HepG2 (cell line): ENCODE measurements around the gene TAS1R3. TPM values are rescaled to one million over a fixed set of nuclear protein-coding genes. Genes with fewer than 3 reads are reported as not detected.

ENCODE experiments used
- BRD4 ChIP-seq: sonication (generic); formaldehyde crosslinking; IDR thresholded peaks from 2 replicates; pipeline ENCODE4 v1.4.0; 2020; ENCODE audit warnings: missing genetic modification reagents
- GATAD1 ChIP-seq: IDR thresholded peaks from 2 replicates; pipeline ENCODE4 v1.6.1; 2016; ENCODE audit warnings: missing genetic modification reagents, missing compliant biosample characterization
- HMGXB4 ChIP-seq, 2 experiments: sonication (generic) in 1 of 2; formaldehyde crosslinking in 1 of 2; IDR thresholded peaks; 2 replicates each; pipeline versions ENCODE4 v1.4.0 to v1.6.1; 2018 to 2020; ENCODE audit warnings: missing genetic modification reagents in 2 of 2, borderline replicate concordance in 1 of 2, low read depth in 1 of 2, mild to moderate bottlenecking in 1 of 2, missing biosample characterization in 1 of 2
- HOXA5 ChIP-seq: sonication (generic); formaldehyde crosslinking; IDR thresholded peaks from 2 replicates; pipeline ENCODE4 v1.4.0; 2020; ENCODE audit warnings: missing genetic modification reagents
- KDM2A ChIP-seq: sonication (generic); formaldehyde crosslinking; IDR thresholded peaks from 2 replicates; pipeline ENCODE4 v1.4.0; 2020; ENCODE audit warnings: low read depth, missing genetic modification reagents, borderline replicate concordance
- KDM6A ChIP-seq: IDR thresholded peaks from 2 replicates; pipeline ENCODE4 v1.6.1; 2016; ENCODE audit warnings: low read depth
- MLX ChIP-seq: IDR thresholded peaks from 2 replicates; pipeline ENCODE4 v1.6.1; 2016
- ZHX2 ChIP-seq, 2 experiments: sonication (generic) in 1 of 2; formaldehyde crosslinking in 1 of 2; IDR thresholded peaks; 2 replicates each; pipeline versions ENCODE4 v1.6.1 to v1.9.0; 2014 to 2022; ENCODE audit warnings: antibody characterized with exemption in 1 of 2, borderline replicate concordance in 1 of 2, inconsistent platforms in 1 of 2, low read depth in 1 of 2, missing genetic modification reagents in 1 of 2
- ZNF337 ChIP-seq: sonication (generic); formaldehyde crosslinking; IDR thresholded peaks from 2 replicates; pipeline ENCODE4 v1.5.1; 2020; ENCODE audit warnings: missing genetic modification reagents, low read depth, mild to moderate bottlenecking, borderline replicate concordance
- ZSCAN9 ChIP-seq: IDR thresholded peaks from 2 replicates; pipeline ENCODE4 v1.6.1; 2016; ENCODE audit warnings: borderline replicate concordance
- polyA plus RNA-seq, 8 experiments: library from polyadenylated mRNA; depleted of rRNA in 3 of 8; stranded (reverse) in 7 of 8; unstranded in 1 of 8; fragments of >200 nt; fragmentation: Illumina TruSeq in 4 of 8; extraction: Trizol in 4 of 8; gene quantifications; 2 replicates each; pipeline versions ENCODE4 v1.2.1 to v1.2.3, GENCODE V29; 2011 to 2016; ENCODE audit warnings: low read depth in 4 of 8, missing spikeins in 1 of 8, mixed read lengths in 1 of 8; ENCODE audit not compliant: insufficient read depth in 1 of 8
- total RNA-seq, 5 experiments: library from RNA; depleted of rRNA; stranded (reverse); fragments of >200 nt; fragmentation: Illumina TruSeq; extraction: Trizol; gene quantifications; 2 replicates each; pipeline ENCODE4 v1.2.3, GENCODE V29; 2016; ENCODE audit warnings: low read depth in 1 of 5
- TF ChIP-seq, protein P1 (sequence below): IDR thresholded peaks from 2 replicates; pipeline ENCODE4 v1.6.1; 2016; ENCODE audit warnings: low read depth, borderline replicate concordance
- TF ChIP-seq, protein P2 (sequence below): IDR thresholded peaks from 2 replicates; pipeline ENCODE4 v1.6.1; 2016; ENCODE audit warnings: mild to moderate bottlenecking

TAS1R3 gene
- total and polyA plus RNA-seq, 2 of the 13 experiments (the other 11 are each of a cell fraction or from before 2014, with no cell fraction given), result 0.13 to 0.15 TPM

DNA sequence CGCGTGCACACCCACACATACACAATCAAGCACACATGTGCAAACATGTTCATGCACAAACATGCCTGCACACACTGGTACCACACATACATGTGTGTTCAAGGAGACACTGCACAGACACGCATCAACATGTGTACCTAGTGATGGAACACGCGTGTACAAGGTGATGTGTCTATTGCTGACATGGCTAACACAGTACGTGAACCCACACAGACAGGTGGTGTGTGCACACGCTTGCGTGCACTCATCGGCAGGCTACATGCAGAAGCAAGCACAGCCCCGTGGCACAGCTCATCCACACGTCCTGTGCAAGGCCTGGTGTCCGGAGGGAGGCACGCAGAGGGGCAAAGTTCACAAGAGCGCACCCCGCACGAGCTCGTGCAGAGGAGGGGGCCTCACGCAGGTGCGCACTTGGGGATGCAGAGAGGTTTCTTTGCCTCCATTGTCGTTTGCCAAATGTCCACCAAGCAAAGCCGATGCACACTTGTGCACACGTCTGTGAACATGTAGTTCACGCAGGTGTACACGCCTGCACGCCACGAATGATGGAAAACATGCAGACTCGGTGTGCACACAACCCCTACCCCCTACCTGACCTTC, 24.3 kb upstream of the TAS1R3 start (continued):
- TF ChIP-seq, protein P1, sequence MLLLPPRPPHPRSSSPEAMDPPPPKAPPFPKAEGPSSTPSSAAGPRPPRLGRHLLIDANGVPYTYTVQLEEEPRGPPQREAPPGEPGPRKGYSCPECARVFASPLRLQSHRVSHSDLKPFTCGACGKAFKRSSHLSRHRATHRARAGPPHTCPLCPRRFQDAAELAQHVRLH (CRISPR knock-in tag), result no peak
- TF ChIP-seq GATAD1 (CRISPR knock-in tag) (0 out of 2 replicates have a peak, but pooled peaks have one; percentile 30), KDM2A (CRISPR knock-in tag) (peak; percentile 60; the same call in 1 of the 2 replicates), ZNF337 (CRISPR knock-in tag) (no peak), HMGXB4 (CRISPR knock-in tag; IDR thresholded peaks at IDR 0.05; ENCODE audit: borderline replicate concordance in 1 of 2, low read depth in 1 of 2) (peak in 1 of 2 experiments; percentile 41; a peak in 3 of 4 replicates), ZSCAN9 (no peak), BRD4 (CRISPR knock-in tag) (peak; percentile 95), HOXA5 (no peak), ZHX2 (IDR thresholded peaks at IDR 0.05; ENCODE audit: low read depth) (no peak), ZHX2 (CRISPR knock-in tag; IDR thresholded peaks at IDR 0.05; ENCODE audit: borderline replicate concordance) (no peak), MLX (peak; percentile 20; the same call in 1 of the 2 replicates), KDM6A (CRISPR knock-in tag) (peak; percentile 60; the same call in 1 of the 2 replicates)
- TF ChIP-seq, protein P2, sequence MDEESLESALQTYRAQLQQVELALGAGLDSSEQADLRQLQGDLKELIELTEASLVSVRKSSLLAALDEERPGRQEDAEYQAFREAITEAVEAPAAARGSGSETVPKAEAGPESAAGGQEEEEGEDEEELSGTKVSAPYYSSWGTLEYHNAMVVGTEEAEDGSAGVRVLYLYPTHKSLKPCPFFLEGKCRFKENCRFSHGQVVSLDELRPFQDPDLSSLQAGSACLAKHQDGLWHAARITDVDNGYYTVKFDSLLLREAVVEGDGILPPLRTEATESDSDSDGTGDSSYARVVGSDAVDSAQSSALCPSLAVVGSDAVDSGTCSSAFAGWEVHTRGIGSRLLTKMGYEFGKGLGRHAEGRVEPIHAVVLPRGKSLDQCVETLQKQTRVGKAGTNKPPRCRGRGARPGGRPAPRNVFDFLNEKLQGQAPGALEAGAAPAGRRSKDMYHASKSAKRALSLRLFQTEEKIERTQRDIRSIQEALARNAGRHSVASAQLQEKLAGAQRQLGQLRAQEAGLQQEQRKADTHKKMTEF (CRISPR knock-in tag), result peak; percentile 37; the same call in 1 of the 2 replicates
